Measurements from ENCODE around the gene RNF224. TPM values are rescaled to one million over a fixed set of nuclear protein-coding genes. Genes with fewer than 3 reads are reported as not detected.
A peak's percentile ranks its signal among the peaks of the same experiment; 100 is the strongest.

RNF224 gene
- polyA plus RNA-seq, 3 donors = not detected

- Histone ChIP-seq H3K9me3 (replicated peaks in 1 of 2; ENCODE audit: control insufficient read depth in 1 of 2, insufficient read depth in 1 of 2, low read length in 2 of 2) (no peaks in the 10 kb centered on the region), H3K4me1 (ENCODE audit: control insufficient read depth in 1 of 2, insufficient read depth in 2 of 2, low read length in 2 of 2) (peaks cover 12 to 16% of the 10 kb centered on the region in 2 donors), H4K20me1 (ENCODE audit: insufficient read depth, low read length) (peaks cover 29% of the 10 kb centered on the region), H3K9ac (ENCODE audit: insufficient read depth, low read length, poor library complexity, severe bottlenecking) (no peak overlapping the region), H2AFZ (ENCODE audit: insufficient read depth, low read depth, low read length, poor library complexity, severe bottlenecking) (no peak overlapping the region), H3K36me3 (replicated peaks in 1 of 2; ENCODE audit: control insufficient read depth in 1 of 2, insufficient read depth in 2 of 2, low read length in 2 of 2) (peaks cover 41 to 55% of the 10 kb centered on the region in 2 donors), H3K79me2 (ENCODE audit: insufficient read depth, low read length) (peaks cover 3% of the 10 kb centered on the region), H3K4me2 (replicated peaks; ENCODE audit: extremely low read depth, low read length, poor library complexity, severe bottlenecking) (no peak overlapping the region), H3K27ac (ENCODE audit: low read depth in 1 of 2, low read length in 2 of 2) (no peak overlapping the region), H3K27me3 (ENCODE audit: control insufficient read depth in 2 of 2, insufficient read depth in 2 of 2, low read length in 2 of 2) (no peaks in the 10 kb centered on the region), H3K4me3 (replicated peaks in 1 of 3; ENCODE audit: low read depth in 2 of 3, low read length in 3 of 3) (no peak overlapping the region)
- peak overlapping the region in 2 of 7 donors; percentile 37 to 60 for H3K27ac Mint-ChIP-seq
- 98% methylated on average over 9 of the region's 10 CpGs for WGBS (ENCODE audit: insufficient coverage)
- no peak for DNase-seq
- peaks cover 35 to 69% of the 10 kb centered on the region in 2 donors for H3K36me3 Mint-ChIP-seq
- TF ChIP-seq CTCF (IDR thresholded peaks at IDR 0.05) = no peak
- peaks cover 0 to 5% (median 0%) of the 10 kb centered on the region in 7 donors for H3K9me3 Mint-ChIP-seq
- H3K4me3 Mint-ChIP-seq = no peak overlapping the region
- H3K4me1 Mint-ChIP-seq = peaks cover 15% of the 10 kb centered on the region
- no peaks in the 10 kb centered on the region for H3K27me3 Mint-ChIP-seq (ENCODE audit: low read depth in 3 of 3)
- intact Hi-C loops (cut with micrococcal nuclease) = no loop called here
Observed at GRCh38 chr9:137263506-137263905, 36.2 kb downstream of the RNF224 start.

- no peaks in the 10 kb centered on the region for H3K27me3 ChIP-seq (ENCODE audit: control insufficient read depth in 2 of 2, insufficient read depth in 2 of 2, low read length in 2 of 2)
- peaks cover 29% of the 10 kb centered on the region for H4K20me1 ChIP-seq (ENCODE audit: insufficient read depth, low read length)
- Mint-ChIP-seq H3K36me3 (peaks cover 34 to 67% of the 10 kb centered on the region in 2 donors), H3K4me1 (peaks cover 21% of the 10 kb centered on the region), H3K9me3 (peaks cover 0 to 5% (median 0%) of the 10 kb centered on the region in 7 donors), H3K27ac (peak overlapping the region in 1 of 7 donors; percentile 18), H3K4me3 (no peak overlapping the region), H3K27me3 (ENCODE audit: low read depth in 3 of 3) (no peaks in the 10 kb centered on the region)
- peaks cover 36 to 55% of the 10 kb centered on the region in 2 donors for H3K36me3 ChIP-seq (replicated peaks in 1 of 2; ENCODE audit: control insufficient read depth in 1 of 2, insufficient read depth in 2 of 2, low read length in 2 of 2)
- no peak overlapping the region for H2AFZ ChIP-seq (ENCODE audit: insufficient read depth, low read depth, low read length, poor library complexity, severe bottlenecking)
- no peak overlapping the region for H3K4me3 ChIP-seq (replicated peaks in 1 of 3; ENCODE audit: low read depth in 2 of 3, low read length in 3 of 3)
- no peak overlapping the region for H3K27ac ChIP-seq (ENCODE audit: low read depth in 1 of 2, low read length in 2 of 2)
- WGBS (ENCODE audit: insufficient coverage) = 98% methylated on average over 22 of the region's 22 CpGs
- H3K79me2 ChIP-seq (ENCODE audit: insufficient read depth, low read length) = peaks cover 3% of the 10 kb centered on the region
- no peak overlapping the region for H3K4me2 ChIP-seq (replicated peaks; ENCODE audit: extremely low read depth, low read length, poor library complexity, severe bottlenecking)
- TF ChIP-seq CTCF (IDR thresholded peaks at IDR 0.05) = no peak
- no peaks in the 10 kb centered on the region for H3K9me3 ChIP-seq (replicated peaks in 1 of 2; ENCODE audit: control insufficient read depth in 1 of 2, insufficient read depth in 1 of 2, low read length in 2 of 2)
- no peak for DNase-seq
- intact Hi-C loops (cut with micrococcal nuclease) = no loop called here
- H3K4me1 ChIP-seq (ENCODE audit: control insufficient read depth in 1 of 2, insufficient read depth in 2 of 2, low read length in 2 of 2) = peaks cover 18 to 21% of the 10 kb centered on the region in 2 donors
- H3K9ac ChIP-seq (ENCODE audit: insufficient read depth, low read length, poor library complexity, severe bottlenecking) = no peak overlapping the region
Observed at GRCh38 chr9:137264067-137264466, 36.8 kb downstream of the RNF224 start.
